K562 (cell line): Measurements from ENCODE around the gene ZMAT3. TPM values are rescaled to one million over a fixed set of nuclear protein-coding genes. Genes with fewer than 3 reads are reported as not detected.

Experiments used
- ATAC-seq: fragments of 200-7000 bp; cut with Tn5 transposase; 3 replicates; pipeline ENCODE4 v1.9.1; 2020; ENCODE audit warnings: moderate library complexity
- BruUV-seq: library from RNA; stranded (reverse); fragments of 400-500 nt; replicated peaks from 2 replicates; lab custom pipeline; 2021; lab: Mats Ljungman, UMichigan
- CTCF ChIA-PET: fragments of 300-600 bp; formaldehyde crosslinking; extraction: SDS; loops from one replicate; lab custom pipeline; 2021; ENCODE audit warnings: low intra/inter-chr PET ratio; lab: Yijun Ruan, JAX
- POLR2A ChIA-PET: fragments of 300-600, 350-650 bp; sonication (Branson Sonifier 250); formaldehyde crosslinking; extraction: SDS; loops from one replicate; lab custom pipeline; 2021; ENCODE audit warnings: antibody characterized with exemption, inconsistent platforms; lab: Yijun Ruan, JAX
- DNase-seq, 4 experiments: peaks; one replicate each; pipeline versions ENCODE4 v3.0.0 to v3.0.0-alpha.2; 2011 to 2018; ENCODE audit warnings: low spot score in 3 of 4, mixed read lengths in 3 of 4; ENCODE audit errors: extremely low read depth in 1 of 4
- FAIRE-seq: peaks from 2 replicates; lab custom pipeline; 2011; peaks lifted over from hg19 to GRCh38; lab: Jason Lieb, UNC
- H2AFZ ChIP-seq: 2 replicates; pipeline ENCODE4 v1.6.0; 2011; ENCODE audit warnings: low read depth, low read length, control low read depth, inconsistent platforms
- H3K27ac ChIP-seq: fragments of 200-600 bp; 3 replicates; pipeline ENCODE4 v1.8.0; 2011; ENCODE audit warnings: low read depth, mild to moderate bottlenecking, control low read depth, inconsistent platforms, low read length, moderate library complexity, mixed read lengths; ENCODE audit errors: extremely low read depth
- H3K27me3 ChIP-seq, 2 experiments: fragments of 300-600 bp in 1 of 2; 2 replicates in 1 of 2; 3 replicates in 1 of 2; pipeline versions ENCODE4 v1.6.0 to v1.8.0; 2011; ENCODE audit warnings: inconsistent platforms in 2 of 2, low read length in 2 of 2, mild to moderate bottlenecking in 1 of 2, mixed read lengths in 1 of 2, moderate library complexity in 1 of 2; ENCODE audit not compliant: control insufficient read depth in 2 of 2, insufficient read depth in 2 of 2
- H3K36me3 ChIP-seq: fragments of 300-600 bp; 3 replicates; pipeline ENCODE4 v1.8.0; 2011; ENCODE audit warnings: mild to moderate bottlenecking, low read length, inconsistent platforms; ENCODE audit not compliant: control insufficient read depth, insufficient read depth
- H3K4me1 ChIP-seq, 2 experiments: fragments of 200-600 bp in 1 of 2; replicated peaks in 1 of 2; 2 replicates in 1 of 2; 3 replicates in 1 of 2; pipeline versions ENCODE4 v1.5.1 to v1.8.0; 2011; ENCODE audit warnings: inconsistent platforms in 2 of 2, low read length in 2 of 2, mild to moderate bottlenecking in 1 of 2, mixed read lengths in 1 of 2, moderate library complexity in 1 of 2; ENCODE audit not compliant: control insufficient read depth in 2 of 2, insufficient read depth in 2 of 2
- H3K4me2 ChIP-seq: 2 replicates; pipeline ENCODE4 v1.6.1; 2011; ENCODE audit warnings: low read length, control low read depth, inconsistent platforms, mixed read lengths; ENCODE audit not compliant: insufficient read depth
- H3K4me3 ChIP-seq: fragments of 200-600 bp; sonication (generic), shearing (Covaris generic); 2 replicates; pipeline ENCODE4 v1.5.1; 2016; ENCODE audit warnings: control low read depth, inconsistent platforms
- H3K79me2 ChIP-seq: fragments of 200-600 bp; 3 replicates; pipeline ENCODE4 v1.8.0; 2011; ENCODE audit warnings: low read length, inconsistent platforms; ENCODE audit not compliant: control insufficient read depth, insufficient read depth
- H3K9ac ChIP-seq, 2 experiments: 2 replicates each; pipeline versions ENCODE4 v1.6.0 to v1.6.1; 2011; ENCODE audit warnings: low read depth in 2 of 2, low read length in 2 of 2, control low read depth in 1 of 2, inconsistent platforms in 1 of 2, mild to moderate bottlenecking in 1 of 2, mixed read lengths in 1 of 2; ENCODE audit not compliant: insufficient read depth in 1 of 2
- H3K9me1 ChIP-seq: one replicate; pipeline ENCODE4 v1.6.0; 2011; ENCODE audit warnings: inconsistent platforms, mild to moderate bottlenecking, low read length, moderate library complexity; ENCODE audit not compliant: control insufficient read depth, insufficient read depth
- H3K9me3 ChIP-seq: replicated peaks from 2 replicates; pipeline ENCODE4 v1.5.1; 2011; ENCODE audit warnings: low read depth, low read length, inconsistent platforms; ENCODE audit not compliant: control insufficient read depth, insufficient read depth
- H4K20me1 ChIP-seq: replicated peaks from 2 replicates; pipeline ENCODE4 v1.6.1; 2011; ENCODE audit warnings: low read length, inconsistent platforms, mixed read lengths; ENCODE audit not compliant: control insufficient read depth, insufficient read depth
- CTCFL ChIP-seq: IDR thresholded peaks from 2 replicates; pipeline ENCODE4 v1.6.1; 2011; ENCODE audit warnings: borderline replicate concordance, low read depth, mild to moderate bottlenecking, moderate library complexity, low read length; ENCODE audit not compliant: insufficient read depth, poor library complexity, severe bottlenecking
- HDAC6 ChIP-seq: IDR thresholded peaks from 2 replicates; pipeline ENCODE4 v1.6.1; 2012; ENCODE audit warnings: low read depth, mild to moderate bottlenecking, control low read depth, inconsistent platforms, low read length, moderate library complexity
- HMBOX1 ChIP-seq: sonication (generic); IDR thresholded peaks from 2 replicates; pipeline ENCODE4 v1.6.1; 2016
- MEIS2 ChIP-seq: fragments of 450-650 bp; IDR thresholded peaks from 2 replicates; pipeline ENCODE4 v1.6.1; 2014; ENCODE audit warnings: mild to moderate bottlenecking; ENCODE audit not compliant: partially characterized antibody
- RAD21 ChIP-seq, 2 experiments: fragments of 250-450 bp in 1 of 2; fragments of 450-650 bp in 1 of 2; sonication (Bioruptor Pico) in 1 of 2; formaldehyde crosslinking in 1 of 2; IDR thresholded peaks in 1 of 2; conservative IDR thresholded peaks in 1 of 2; 2 replicates each; pipeline versions ENCODE4 v1.4.0 to v1.8.0; 2020 to 2022; ENCODE audit warnings: mild to moderate bottlenecking in 2 of 2, moderate library complexity in 1 of 2
- SP1 ChIP-seq: sonication (generic); formaldehyde crosslinking; IDR thresholded peaks from 2 replicates; pipeline ENCODE4 v1.8.1; 2022; ENCODE audit warnings: mild to moderate bottlenecking, missing genetic modification reagents
- WGBS: fragments of 100-300 bp; shearing (Covaris generic); methylation state at CpG from one replicate; pipeline ENCODE4 v1.1.6; 2016; ENCODE audit warnings: low coverage, mixed read lengths; ENCODE audit not compliant: insufficient coverage; ENCODE audit errors: missing lambda C conversion rate; 5-methylcytosine and 5-hydroxymethylcytosine counted together
- in situ Hi-C: fragments of 300-500 bp; cut with MboI; formaldehyde crosslinking; loops from 4 replicates; pipeline ENCODE4 v1.15.0; 2018; ENCODE audit warnings: inconsistent platforms, mixed read lengths
- intact Hi-C: fragments of 100-400 bp; cut with micrococcal nuclease; formaldehyde crosslinking; loops from 2 replicates; pipeline ENCODE4 v1.14.2; 2022
- polyA plus RNA-seq, 8 experiments: library from polyadenylated mRNA; depleted of rRNA in 4 of 8; stranded (reverse) in 5 of 8; unstranded in 3 of 8; fragments of >200 nt; fragmentation: Nextera tagmentation in 2 of 8; fragmentation: Illumina TruSeq in 1 of 8; extraction: Ambion mirVana in 2 of 8; extraction: Trizol in 1 of 8; gene quantifications; 2 replicates each; pipeline versions ENCODE4 v1.2.1 to v1.2.3, GENCODE V29; 2011 to 2014; ENCODE audit warnings: inconsistent platforms in 1 of 8, missing spikeins in 1 of 8
- total RNA-seq, 7 experiments: library from RNA; depleted of rRNA in 6 of 7; stranded (reverse); fragments of >200 nt in 6 of 7; fragmentation: Illumina TruSeq in 2 of 7; extraction: Trizol in 2 of 7; gene quantifications; 2 replicates each; pipeline versions ENCODE4 v1.2.1 to v1.2.3, GENCODE V29; 2011 to 2021; ENCODE audit warnings: low replicate concordance in 1 of 7

The ZMAT3 gene
- total and polyA plus RNA-seq, 9 of the 15 experiments (the other 6 are each of a cell fraction or from before 2014, with no cell fraction given), result 0.87 to 5.1 (median 3.9) TPM

DNA sequence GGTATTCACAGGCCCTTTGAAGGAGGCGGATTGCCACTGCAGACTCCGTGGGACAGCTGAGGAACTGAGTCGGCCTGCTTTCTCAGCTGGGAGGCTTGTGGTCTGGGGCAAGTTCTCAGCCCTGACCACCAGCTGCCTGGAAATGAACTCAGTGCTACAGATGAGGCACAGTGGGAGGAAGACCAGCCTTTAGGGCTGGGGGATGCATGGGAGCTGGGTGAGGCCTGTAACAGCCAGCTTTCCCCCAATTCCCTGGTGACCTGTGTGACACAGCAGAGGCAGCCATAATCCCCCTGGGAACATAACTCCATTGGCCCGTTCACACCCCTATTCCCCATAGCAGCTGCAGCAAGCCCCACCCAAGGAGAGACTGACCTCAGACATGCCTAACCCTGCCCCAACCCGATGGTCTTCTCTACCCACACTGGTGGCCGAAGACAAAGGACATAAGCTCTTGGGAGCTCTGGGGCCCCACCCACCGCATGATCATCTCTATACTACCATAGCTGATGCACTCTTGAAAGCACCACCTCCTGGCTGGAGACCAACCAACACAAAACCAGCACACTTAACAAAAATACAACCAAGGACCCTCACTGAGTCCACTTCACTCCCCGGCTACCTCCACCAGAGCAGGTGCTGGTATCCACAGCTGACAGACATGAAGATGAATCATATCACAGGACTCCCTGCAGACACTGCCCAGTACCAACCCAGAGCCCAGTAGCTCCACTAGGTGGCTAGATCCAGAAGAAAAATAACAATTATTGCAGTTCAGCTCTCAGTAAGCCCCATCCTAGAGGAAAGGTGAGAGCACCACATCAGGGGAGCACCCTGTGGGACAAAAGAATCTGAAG lies 24.9 kb downstream of the ZMAT3 start:
- CTCF ChIA-PET, result no interaction called here
- Histone ChIP-seq H3K79me2 (no peaks in the 10 kb centered on the region; the same call in 2 of the 3 replicates), H3K27me3 (no peaks in the 10 kb centered on the region), H4K20me1 (no peaks in the 10 kb centered on the region), H3K4me2 (no peak overlapping the region), H3K4me3 (no peak overlapping the region), H3K4me1 (no peaks in the 10 kb centered on the region), H2AFZ (no peak overlapping the region), H3K9me3 (no peaks in the 10 kb centered on the region), H3K9ac (peak overlapping the region in 1 of 2 experiments; percentile 29; a peak in 1 of 4 replicates), H3K9me1 (no peaks in the 10 kb centered on the region), H3K27ac (no peak overlapping the region), H3K36me3 (no peaks in the 10 kb centered on the region)
- in situ Hi-C loops (no loop called here), intact Hi-C loops (no loop called here)
- FAIRE-seq, result no peak
- 56% methylated on average over 8 of the region's 8 CpGs for WGBS
- TF ChIP-seq HMBOX1, result 0 out of 2 replicates have a peak, but pooled peaks have one; percentile 2
- no peak for TF ChIP-seq SP1 (CRISPR knock-in tag)
- no peak for TF ChIP-seq HDAC6
- 0 out of 4 replicates have a peak, but pooled peaks of 1 of the 2 experiments have one; percentile 1 for TF ChIP-seq RAD21 (CRISPR knock-in tag; conservative IDR thresholded peaks at IDR 0.05 in 1 of 2, IDR thresholded peaks at IDR 0.05 in 1 of 2)
- TF ChIP-seq MEIS2, result peak; percentile 10
- TF ChIP-seq CTCFL, result peak; percentile 68
- POLR2A ChIA-PET, result interaction anchor here (0.6 to 1.3 kb wide), 5 partner anchors 10 to 26 kb away, joined by 3 to 8 read pairs (median 3); no protein-coding TSS in a partner anchor
- peak; percentile 79 for ATAC-seq
- BruUV-seq, result no TSS peak
- DNase-seq, result no peak
